B cell (primary cell): ENCODE results near the gene CHAF1B.

Experiments used
- CTCF ChIP-seq: fragments of 200-600 bp; IDR thresholded peaks from one replicate; pipeline ENCODE4 v1.8.0; 2022; ENCODE audit warnings: antibody characterized with exemption, mild to moderate bottlenecking
- EZH2 ChIP-seq: IDR thresholded peaks from 2 replicates; pipeline ENCODE4 v1.6.1; 2012; ENCODE audit warnings: borderline replicate concordance, low read depth, mild to moderate bottlenecking, moderate library complexity, low read length; ENCODE audit not compliant: insufficient read depth, poor library complexity, severe bottlenecking

- TF ChIP-seq EZH2 (no peak), CTCF (no peak)
Measured at GRCh38 chr21:36347962-36348328, 37.2 kb upstream of the CHAF1B start.
